Mucosa of rectum (tissue), 2 donors: ENCODE data around the gene FRMD4A.

ENCODE experiments used
- H3K27ac ChIP-seq, 2 donors: one replicate each; pipeline ENCODE4 v1.7.0; 2013; ENCODE audit warnings: inconsistent platforms in 2 of 2, low read depth in 2 of 2, low read length in 2 of 2
- H3K27me3 ChIP-seq, 2 donors: one replicate each; pipeline ENCODE4 v1.7.0; 2013; ENCODE audit warnings: low read length in 2 of 2; ENCODE audit not compliant: control insufficient read depth in 2 of 2, insufficient read depth in 2 of 2
- H3K36me3 ChIP-seq, 2 donors: one replicate each; pipeline ENCODE4 v1.7.0; 2013; ENCODE audit warnings: low read length in 2 of 2; ENCODE audit not compliant: control insufficient read depth in 2 of 2, insufficient read depth in 2 of 2
- H3K4me1 ChIP-seq, 2 donors: one replicate each; pipeline ENCODE4 v1.7.0; 2013; ENCODE audit warnings: low read length in 2 of 2, mild to moderate bottlenecking in 1 of 2; ENCODE audit not compliant: control insufficient read depth in 2 of 2, insufficient read depth in 2 of 2
- H3K4me3 ChIP-seq, 2 donors: one replicate each; pipeline ENCODE4 v1.7.0; 2013; ENCODE audit warnings: low read length in 2 of 2
- H3K9ac ChIP-seq, 2 donors: one replicate each; pipeline ENCODE4 v1.7.0; 2013; ENCODE audit warnings: low read length in 2 of 2, low read depth in 1 of 2, mild to moderate bottlenecking in 1 of 2
- H3K9me3 ChIP-seq, 2 donors: one replicate each; pipeline ENCODE4 v1.7.0; 2013; ENCODE audit warnings: low read length in 2 of 2; ENCODE audit not compliant: control insufficient read depth in 2 of 2
- donor health status: healthy.
- donor health status: Normal muscosa, but diverticular disease.

The FRMD4A gene

DNA sequence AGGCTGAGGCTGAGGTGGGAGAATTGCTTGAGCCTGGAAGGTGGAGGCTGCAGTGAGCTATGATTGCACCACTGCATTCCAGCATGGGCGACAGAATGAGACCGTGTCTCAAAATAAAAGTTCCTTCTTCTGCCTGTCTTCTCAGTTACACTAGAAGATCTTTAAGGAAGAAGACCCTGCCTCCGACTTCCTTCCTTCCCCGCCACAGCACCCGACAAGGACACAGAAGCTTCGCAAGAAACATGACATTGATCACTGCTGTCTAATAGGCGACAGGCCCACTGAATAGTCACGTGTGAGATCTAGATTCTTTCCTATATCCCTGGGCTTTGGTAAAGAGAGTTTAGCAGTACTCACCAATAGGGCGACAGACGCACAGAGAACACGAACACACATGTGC, 625.8 kb downstream of the FRMD4A start:
- peaks cover 5% of the 10 kb centered on the region in 2 donors for H3K36me3 ChIP-seq
- H3K9ac ChIP-seq = no peak overlapping the region
- no peak overlapping the region for H3K27ac ChIP-seq
- no peaks in the 10 kb centered on the region for H3K9me3 ChIP-seq
- peaks cover 15 to 16% of the 10 kb centered on the region in 2 donors for H3K4me1 ChIP-seq
- no peaks in the 10 kb centered on the region for H3K27me3 ChIP-seq
- H3K4me3 ChIP-seq = no peak overlapping the region

GRCh38 chr10:13703997-13704536, 626.7 kb downstream of the FRMD4A start:
- H3K4me3 ChIP-seq = no peak overlapping the region
- peaks cover 15 to 16% of the 10 kb centered on the region in 2 donors for H3K4me1 ChIP-seq
- no peak overlapping the region for H3K27ac ChIP-seq
- no peaks in the 10 kb centered on the region for H3K27me3 ChIP-seq
- H3K36me3 ChIP-seq = peaks cover 5 to 12% of the 10 kb centered on the region in 2 donors
- no peak overlapping the region for H3K9ac ChIP-seq
- H3K9me3 ChIP-seq = no peaks in the 10 kb centered on the region

- H3K27ac ChIP-seq = no peak overlapping the region
- peaks cover 5 to 12% of the 10 kb centered on the region in 2 donors for H3K36me3 ChIP-seq
These were observed 627.5 kb downstream of the FRMD4A start for GRCh38 chr10:13703101-13703818.

GRCh38 chr10:13701157-13701919, 629.4 kb downstream of the FRMD4A start:
- H3K4me1 ChIP-seq = peaks cover 0 to 6% of the 10 kb centered on the region in 2 donors
- no peaks in the 10 kb centered on the region for H3K9me3 ChIP-seq
- no peaks in the 10 kb centered on the region for H3K27me3 ChIP-seq
- no peak overlapping the region for H3K27ac ChIP-seq
- H3K4me3 ChIP-seq = no peak overlapping the region
- peaks cover 5 to 12% of the 10 kb centered on the region in 2 donors for H3K36me3 ChIP-seq
- no peak overlapping the region for H3K9ac ChIP-seq

More at GRCh38 chr10:13703101-13703818, 627.5 kb downstream of the FRMD4A start:
- Histone ChIP-seq H3K4me1 (peaks cover 11% of the 10 kb centered on the region in 2 donors), H3K9ac (no peak overlapping the region), H3K9me3 (no peaks in the 10 kb centered on the region), H3K27me3 (no peaks in the 10 kb centered on the region), H3K4me3 (no peak overlapping the region)

GRCh38 chr10:13700473-13701144, 630.1 kb downstream of the FRMD4A start:
- Histone ChIP-seq H3K36me3 (peaks cover 5 to 14% of the 10 kb centered on the region in 2 donors), H3K9ac (no peak overlapping the region), H3K9me3 (no peaks in the 10 kb centered on the region), H3K4me1 (no peaks in the 10 kb centered on the region), H3K27ac (no peak overlapping the region), H3K4me3 (no peak overlapping the region), H3K27me3 (no peaks in the 10 kb centered on the region)

GRCh38 chr10:13699216-13699615, 631.5 kb downstream of the FRMD4A start:
- Histone ChIP-seq H3K9me3 (no peaks in the 10 kb centered on the region), H3K27ac (no peak overlapping the region), H3K27me3 (no peaks in the 10 kb centered on the region), H3K36me3 (peaks cover 8 to 17% of the 10 kb centered on the region in 2 donors), H3K9ac (no peak overlapping the region), H3K4me3 (no peak overlapping the region), H3K4me1 (no peaks in the 10 kb centered on the region)

- no peaks in the 10 kb centered on the region for H3K27me3 ChIP-seq
- H3K4me1 ChIP-seq = no peaks in the 10 kb centered on the region
- H3K9me3 ChIP-seq = no peaks in the 10 kb centered on the region
- no peak overlapping the region for H3K9ac ChIP-seq
- no peak overlapping the region for H3K27ac ChIP-seq
- H3K36me3 ChIP-seq = peaks cover 17 to 22% of the 10 kb centered on the region in 2 donors
- no peak overlapping the region for H3K4me3 ChIP-seq
These were observed 632.5 kb downstream of the FRMD4A start for GRCh38 chr10:13698217-13698616.

DNA sequence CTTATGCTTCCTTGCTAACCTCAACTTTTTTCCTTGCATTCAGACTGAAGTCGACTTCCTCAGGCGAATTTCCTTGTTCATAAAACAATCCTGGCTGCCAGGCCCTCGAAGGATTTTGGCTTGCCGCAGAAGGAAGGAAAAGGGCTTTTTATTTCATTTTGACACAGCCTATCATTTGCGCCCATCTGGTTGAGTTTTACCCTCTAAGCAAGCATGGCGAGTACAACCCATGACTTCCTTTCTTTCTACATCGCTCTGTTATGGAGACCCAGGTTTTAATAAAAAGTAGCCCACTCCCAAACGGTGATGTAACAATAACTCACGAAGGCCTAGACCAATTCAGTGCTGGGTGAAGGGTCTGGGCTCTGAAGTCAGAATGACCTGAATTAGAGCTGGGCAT, 634.7 kb downstream of the FRMD4A start:
- H3K4me1 ChIP-seq = no peaks in the 10 kb centered on the region
- no peak overlapping the region for H3K4me3 ChIP-seq
- H3K9me3 ChIP-seq = no peaks in the 10 kb centered on the region
- no peaks in the 10 kb centered on the region for H3K27me3 ChIP-seq
- H3K9ac ChIP-seq = no peak overlapping the region
- no peak overlapping the region for H3K27ac ChIP-seq
- H3K36me3 ChIP-seq = peaks cover 15 to 24% of the 10 kb centered on the region in 2 donors

DNA sequence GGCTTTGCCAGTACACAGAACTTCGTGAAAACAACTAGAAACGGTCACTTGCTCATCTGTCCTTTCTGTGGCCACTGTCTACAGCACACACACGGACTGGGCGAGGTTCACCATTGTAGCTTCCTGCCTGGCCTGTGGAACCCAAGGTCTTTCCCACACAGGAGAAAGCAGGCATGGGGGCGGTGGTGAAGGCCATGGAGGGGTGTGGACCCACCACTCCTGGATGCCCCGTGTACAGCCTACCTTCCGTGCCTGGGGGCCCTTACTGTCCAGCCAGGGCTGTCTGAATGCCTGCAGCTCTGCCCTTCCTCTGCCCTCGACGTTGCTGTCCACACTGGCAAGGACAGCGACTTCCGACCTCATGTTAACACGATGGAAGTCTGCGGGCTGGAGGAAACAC, 635.1 kb downstream of the FRMD4A start:
- Histone ChIP-seq H3K27me3 (no peaks in the 10 kb centered on the region), H3K9me3 (no peaks in the 10 kb centered on the region), H3K4me3 (no peak overlapping the region), H3K27ac (no peak overlapping the region), H3K9ac (no peak overlapping the region), H3K4me1 (no peaks in the 10 kb centered on the region), H3K36me3 (peaks cover 12 to 22% of the 10 kb centered on the region in 2 donors)
